Endothelial cell (in vitro differentiated cells): ENCODE data around the gene NPFFR2. TPM values are rescaled to one million over a fixed set of nuclear protein-coding genes. Genes with fewer than 3 reads are reported as not detected.

Experiments
- DNase-seq: peaks from one replicate; pipeline ENCODE4 v3.0.0; 2021; ENCODE audit warnings: low spot score
- H3K27ac Mint-ChIP-seq: one replicate; pipeline ENCODE4 v1.8.0; 2021; ENCODE audit warnings: mixed read lengths, inconsistent platforms; ENCODE audit not compliant: unreplicated experiment
- H3K27me3 Mint-ChIP-seq: one replicate; pipeline ENCODE4 v1.8.0; 2021; ENCODE audit warnings: mild to moderate bottlenecking, moderate library complexity, mixed read lengths, inconsistent platforms; ENCODE audit not compliant: unreplicated experiment
- H3K36me3 Mint-ChIP-seq: one replicate; pipeline ENCODE4 v1.8.0; 2021; ENCODE audit warnings: mild to moderate bottlenecking, low read depth, mixed read lengths, inconsistent platforms; ENCODE audit not compliant: unreplicated experiment
- H3K4me1 Mint-ChIP-seq: one replicate; pipeline ENCODE4 v1.8.0; 2021; ENCODE audit warnings: mild to moderate bottlenecking, mixed read lengths, inconsistent platforms; ENCODE audit not compliant: unreplicated experiment
- H3K4me3 Mint-ChIP-seq: one replicate; pipeline ENCODE4 v1.8.0; 2021; ENCODE audit warnings: mild to moderate bottlenecking, mixed read lengths, inconsistent platforms; ENCODE audit not compliant: unreplicated experiment
- H3K9me3 Mint-ChIP-seq: one replicate; pipeline ENCODE4 v1.8.0; 2021; ENCODE audit warnings: mixed read lengths, inconsistent platforms; ENCODE audit not compliant: unreplicated experiment
- CTCF ChIP-seq: fragments of 200-600 bp; sonication (generic); IDR thresholded peaks from one replicate; pipeline ENCODE4 v1.5.0; 2021; ENCODE audit warnings: antibody characterized with exemption; ENCODE audit not compliant: unreplicated experiment
- total RNA-seq: library from RNA; stranded (reverse); fragmentation: NEBNext Ultra II Directional; extraction: Animal tissue kit (Norgen Biotek cat#: 25700); gene quantifications from one replicate; pipeline ENCODE4 v1.2.1, GENCODE V29; 2021; ENCODE audit not compliant: unreplicated experiment

Gene NPFFR2
- total RNA-seq, 1 donor from 2014 or later, result 5.3 TPM

DNA sequence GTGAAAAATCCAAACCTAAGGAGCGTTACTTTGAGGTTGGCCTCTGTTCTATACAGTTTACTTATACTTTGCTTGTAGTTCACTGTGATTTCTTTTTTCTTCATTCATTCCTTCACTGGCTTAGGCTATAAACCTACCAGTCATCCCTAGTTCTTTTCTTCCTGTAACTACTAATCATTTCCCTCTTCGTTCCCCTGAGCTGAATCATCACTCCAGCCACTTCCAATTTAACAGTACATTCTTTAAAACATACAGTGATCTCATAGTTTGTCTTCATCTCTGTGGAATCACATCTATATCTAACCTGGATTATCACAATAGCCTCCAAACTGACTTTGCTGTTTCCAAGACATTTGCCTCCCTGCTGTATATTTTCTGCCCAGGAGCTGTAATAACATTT lies 25.2 kb upstream of the NPFFR2 start:
- H3K27me3 Mint-ChIP-seq, result no peaks in the 10 kb centered on the region
- H3K4me1 Mint-ChIP-seq, result no peaks in the 10 kb centered on the region
- no peak overlapping the region for H3K4me3 Mint-ChIP-seq
- no peaks in the 10 kb centered on the region for H3K9me3 Mint-ChIP-seq
- no peak overlapping the region for H3K27ac Mint-ChIP-seq
- no peak for TF ChIP-seq CTCF
- no peak for DNase-seq
- H3K36me3 Mint-ChIP-seq, result no peaks in the 10 kb centered on the region

- no peak for TF ChIP-seq CTCF
- Mint-ChIP-seq H3K4me1 (no peaks in the 10 kb centered on the region), H3K4me3 (no peak overlapping the region), H3K27ac (no peak overlapping the region), H3K36me3 (no peaks in the 10 kb centered on the region), H3K27me3 (no peaks in the 10 kb centered on the region), H3K9me3 (no peaks in the 10 kb centered on the region)
- DNase-seq, result no peak
Observed at GRCh38 chr4:72011906-72012305, 19.9 kb upstream of the NPFFR2 start.

GRCh38 chr4:72016011-72016410 lies 15.8 kb upstream of the NPFFR2 start:
- no peaks in the 10 kb centered on the region for H3K27me3 Mint-ChIP-seq
- H3K9me3 Mint-ChIP-seq, result no peaks in the 10 kb centered on the region
- TF ChIP-seq CTCF, result no peak
- H3K27ac Mint-ChIP-seq, result no peak overlapping the region
- no peaks in the 10 kb centered on the region for H3K36me3 Mint-ChIP-seq
- no peaks in the 10 kb centered on the region for H3K4me1 Mint-ChIP-seq
- H3K4me3 Mint-ChIP-seq, result no peak overlapping the region
- no peak for DNase-seq

- no peaks in the 10 kb centered on the region for H3K27me3 Mint-ChIP-seq
- no peaks in the 10 kb centered on the region for H3K36me3 Mint-ChIP-seq
- H3K4me3 Mint-ChIP-seq, result no peak overlapping the region
- no peaks in the 10 kb centered on the region for H3K4me1 Mint-ChIP-seq
- no peak for DNase-seq
- H3K27ac Mint-ChIP-seq, result no peak overlapping the region
- no peak for TF ChIP-seq CTCF
- H3K9me3 Mint-ChIP-seq, result no peaks in the 10 kb centered on the region
Observed at GRCh38 chr4:72019688-72020087, 12.1 kb upstream of the NPFFR2 start.

- no peaks in the 10 kb centered on the region for H3K27me3 Mint-ChIP-seq
- H3K4me3 Mint-ChIP-seq, result no peak overlapping the region
- H3K9me3 Mint-ChIP-seq, result no peaks in the 10 kb centered on the region
- no peaks in the 10 kb centered on the region for H3K4me1 Mint-ChIP-seq
- no peak for TF ChIP-seq CTCF
- no peaks in the 10 kb centered on the region for H3K36me3 Mint-ChIP-seq
- no peak overlapping the region for H3K27ac Mint-ChIP-seq
- DNase-seq, result no peak
Observed at GRCh38 chr4:72022553-72022952, 9.2 kb upstream of the NPFFR2 start.
